ENCODE data around the gene CCDC73.

The CCDC73 gene

DNA sequence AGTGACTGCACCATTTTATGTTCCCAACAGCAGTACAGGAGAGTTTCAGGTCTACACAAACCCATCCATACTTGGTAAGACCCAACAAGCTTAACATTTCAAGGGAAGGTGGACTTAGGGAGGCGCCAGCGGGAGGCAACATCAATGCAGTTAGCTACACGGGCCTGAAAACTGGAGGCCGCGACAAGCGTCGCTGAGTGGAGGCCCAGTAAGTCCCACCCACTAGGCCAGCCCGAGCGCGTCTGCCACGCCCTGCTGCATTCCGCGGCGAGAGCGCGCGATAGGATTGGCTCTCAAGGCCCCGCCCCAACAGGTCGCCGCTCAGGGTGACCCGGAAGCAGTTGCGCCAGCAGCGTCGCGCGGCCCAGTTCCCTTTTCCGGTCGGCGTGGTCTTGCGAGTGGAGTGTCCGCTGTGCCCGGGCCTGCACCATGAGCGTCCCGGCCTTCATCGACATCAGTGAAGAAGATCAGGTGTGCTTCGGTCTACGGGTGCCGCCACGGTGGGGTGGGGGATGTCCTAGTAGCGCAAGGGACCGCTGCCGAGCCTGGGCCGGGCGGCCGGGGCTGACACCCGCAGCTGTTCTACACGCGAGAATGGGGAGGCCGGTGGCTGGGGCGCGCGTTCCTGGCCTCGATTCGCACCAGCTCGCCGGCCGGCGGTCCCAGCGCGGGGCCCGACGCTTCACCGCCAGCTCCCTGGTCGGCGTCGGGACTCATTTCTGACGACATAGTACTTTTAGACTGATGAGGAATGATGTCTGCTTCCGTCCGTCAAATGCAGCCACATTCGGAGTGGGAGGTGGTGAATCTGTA, 210.8 kb downstream of the CCDC73 start, which contains the start of gene EIF3M:
TSS of gene EIF3M (plus strand) at position 373 of the 813 bp plus-strand sequence. CDS start at position 430, 57 bp downstream.
- DNase-seq = peak; percentile 97

DNA sequence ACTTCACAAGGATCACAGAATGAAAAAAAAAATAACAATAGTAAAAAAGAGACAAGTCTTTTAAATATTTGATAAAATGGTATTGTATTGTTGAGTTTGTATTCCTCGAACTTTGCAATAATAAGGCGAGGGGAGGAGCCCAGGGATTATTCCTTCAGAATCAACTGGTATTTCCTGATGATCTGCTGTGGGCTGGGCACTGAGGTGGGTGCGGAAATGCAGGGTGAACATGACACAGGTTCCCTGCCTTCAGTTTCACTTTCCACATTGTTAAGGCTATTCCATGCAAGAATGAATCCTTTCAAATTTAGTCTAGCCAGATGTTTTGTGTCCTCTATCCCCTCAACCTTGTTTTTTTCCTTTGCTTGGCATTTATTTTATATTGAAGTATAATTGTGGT, 212.9 kb downstream of the CCDC73 start:
- DNase-seq = no peak

GRCh38 chr11:32580967-32581366, 213.5 kb downstream of the CCDC73 start:
- no peak for DNase-seq

GRCh38 chr11:32576456-32576855, 218.0 kb downstream of the CCDC73 start:
- DNase-seq = no peak

DNA sequence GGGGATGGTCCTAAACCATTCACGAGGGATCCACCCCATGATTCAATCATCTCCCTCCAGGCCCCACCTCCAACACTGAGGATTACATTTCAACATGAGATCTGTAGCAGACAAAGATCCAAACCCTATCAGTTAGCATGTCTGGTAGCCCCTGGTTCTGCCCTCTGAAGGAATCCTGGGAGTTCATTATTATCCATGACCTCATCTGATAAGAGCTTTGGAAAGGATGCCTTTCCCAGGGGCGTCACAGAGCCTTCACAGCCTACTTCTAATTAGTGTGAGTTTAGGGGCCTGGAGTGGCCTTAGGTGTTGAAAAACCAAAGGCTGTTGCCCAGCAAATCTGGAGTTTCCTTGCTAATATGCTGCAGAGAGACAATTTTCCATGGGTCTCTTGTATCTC, 219.4 kb downstream of the CCDC73 start:
- no peak for DNase-seq

GRCh38 chr11:32574421-32574820, 220.0 kb downstream of the CCDC73 start:
- DNase-seq = no peak

DNA sequence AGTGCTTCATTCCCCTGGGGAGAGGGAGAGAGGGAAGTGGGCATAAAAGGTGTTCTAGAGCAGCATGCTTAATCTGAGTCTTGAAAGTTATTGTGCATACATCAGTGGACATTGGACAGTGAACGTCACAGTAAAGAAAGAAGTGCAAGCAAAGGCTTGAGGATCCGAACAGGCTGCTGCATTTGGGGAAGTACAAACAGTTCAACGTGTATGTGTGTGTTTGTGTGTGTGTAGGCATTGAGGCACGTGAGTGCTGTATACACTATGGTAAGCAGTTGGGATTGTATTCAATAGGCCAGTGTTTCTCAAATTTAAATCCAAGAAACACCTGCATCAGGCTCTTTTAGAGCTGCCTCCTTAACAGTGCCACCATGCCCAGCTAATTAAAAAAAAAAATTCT, 221.2 kb downstream of the CCDC73 start:
- DNase-seq = no peak

GRCh38 chr11:32571039-32571438, 223.4 kb downstream of the CCDC73 start:
- no peak for DNase-seq

DNA sequence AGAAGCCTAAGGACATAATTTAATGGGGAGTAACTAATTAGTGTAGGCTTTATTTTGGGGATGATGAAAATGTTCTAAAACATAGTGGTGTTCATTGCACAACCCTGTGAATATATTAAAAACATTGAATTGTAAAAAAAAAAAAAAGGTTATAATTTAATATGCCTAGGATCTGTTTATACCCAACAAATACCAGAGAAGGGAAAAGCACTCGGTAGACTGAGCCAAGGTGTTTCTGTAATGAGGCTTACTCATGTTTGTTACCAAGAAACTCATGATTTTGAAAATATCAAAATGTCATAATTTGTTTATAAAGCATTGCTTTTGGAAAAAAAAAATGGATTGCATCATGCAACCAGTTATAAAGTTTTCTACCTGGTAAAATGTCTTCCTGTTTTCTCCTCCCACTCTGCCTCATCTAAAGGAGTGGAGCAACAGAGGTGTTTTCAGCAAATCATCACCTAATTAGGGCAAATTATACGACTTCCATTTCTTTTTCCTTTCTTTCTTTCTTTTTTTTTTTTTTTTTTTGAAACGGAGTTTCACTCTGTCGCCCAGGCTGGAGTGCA, 225.1 kb downstream of the CCDC73 start:
- DNase-seq = no peak

DNA sequence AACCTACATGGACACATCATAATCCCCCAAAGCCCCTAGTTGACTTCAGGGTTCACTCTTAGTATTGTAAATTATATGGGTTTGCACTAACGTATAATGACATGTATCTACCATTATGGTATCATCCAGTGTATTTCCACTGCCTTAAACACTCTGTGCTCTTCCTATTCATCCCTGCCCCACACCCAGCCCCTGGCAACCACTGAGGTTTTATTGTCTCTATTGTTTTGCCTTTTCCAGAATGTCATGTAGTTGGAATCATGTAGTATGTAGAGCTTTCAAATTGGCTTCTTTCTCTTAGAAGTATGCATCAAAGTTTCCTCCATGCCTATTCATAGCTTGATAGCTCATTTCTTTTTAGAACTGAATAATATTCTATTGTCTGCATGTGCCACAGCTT, 227.3 kb downstream of the CCDC73 start:
- no peak for DNase-seq

DNA sequence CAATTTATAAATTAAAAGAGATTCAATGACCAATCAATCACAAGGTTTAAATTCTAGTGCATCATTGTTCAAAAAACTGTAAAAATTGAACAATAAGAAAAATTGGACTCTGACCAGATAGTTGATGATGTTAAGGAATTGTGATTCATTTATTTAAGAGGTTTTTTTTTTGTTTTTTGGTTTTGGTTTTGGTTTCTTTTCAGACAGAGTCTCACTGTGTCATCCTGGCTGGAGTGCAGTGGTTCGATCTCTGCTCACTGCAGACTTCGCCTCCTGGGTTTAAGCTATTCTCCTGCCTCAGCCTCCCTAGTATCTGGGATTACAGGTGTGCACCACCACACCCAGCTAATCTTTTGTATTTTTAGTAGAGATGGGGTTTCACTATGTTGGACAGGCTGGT, 227.9 kb downstream of the CCDC73 start:
- DNase-seq = no peak

DNA sequence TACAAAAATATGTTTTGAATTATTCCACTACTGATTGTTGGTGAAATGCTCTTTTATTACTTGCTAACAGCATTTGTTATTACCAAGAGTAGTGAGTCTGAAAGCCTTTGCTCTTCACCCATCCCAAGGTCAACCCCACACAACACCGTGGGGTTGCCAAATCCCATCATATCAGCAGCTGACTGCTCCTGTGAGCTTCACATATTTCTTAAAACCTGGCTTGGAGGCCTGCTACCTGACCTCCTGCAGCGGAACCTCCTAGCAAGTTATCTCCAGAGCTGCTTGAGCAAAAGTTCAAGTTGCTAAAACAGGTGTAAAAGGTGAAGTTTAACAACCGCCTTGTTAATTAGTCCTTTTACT, 230.9 kb downstream of the CCDC73 start:
- no peak for DNase-seq

- no peak for DNase-seq
Measured at GRCh38 chr11:32562839-32563599, 231.4 kb downstream of the CCDC73 start.

GRCh38 chr11:32561835-32562234, 232.6 kb downstream of the CCDC73 start:
- no peak for DNase-seq

GRCh38 chr11:32555895-32556294, 238.6 kb downstream of the CCDC73 start:
- no peak for DNase-seq

GRCh38 chr11:32555091-32555490, 239.4 kb downstream of the CCDC73 start:
- no peak for DNase-seq

All from activated CD8-positive, alpha-beta memory T cell treated with anti-CD3 and anti-CD28 coated beads for 24 hours (primary cell).